ENCODE measurements around the gene SMARCD3. TPM values are rescaled to one million over a fixed set of nuclear protein-coding genes. Genes with fewer than 3 reads are reported as not detected.

The SMARCD3 gene
- total RNA-seq, 4 donors from 2014 or later: 42.2 to 56.7 (median 47.2) TPM

DNA sequence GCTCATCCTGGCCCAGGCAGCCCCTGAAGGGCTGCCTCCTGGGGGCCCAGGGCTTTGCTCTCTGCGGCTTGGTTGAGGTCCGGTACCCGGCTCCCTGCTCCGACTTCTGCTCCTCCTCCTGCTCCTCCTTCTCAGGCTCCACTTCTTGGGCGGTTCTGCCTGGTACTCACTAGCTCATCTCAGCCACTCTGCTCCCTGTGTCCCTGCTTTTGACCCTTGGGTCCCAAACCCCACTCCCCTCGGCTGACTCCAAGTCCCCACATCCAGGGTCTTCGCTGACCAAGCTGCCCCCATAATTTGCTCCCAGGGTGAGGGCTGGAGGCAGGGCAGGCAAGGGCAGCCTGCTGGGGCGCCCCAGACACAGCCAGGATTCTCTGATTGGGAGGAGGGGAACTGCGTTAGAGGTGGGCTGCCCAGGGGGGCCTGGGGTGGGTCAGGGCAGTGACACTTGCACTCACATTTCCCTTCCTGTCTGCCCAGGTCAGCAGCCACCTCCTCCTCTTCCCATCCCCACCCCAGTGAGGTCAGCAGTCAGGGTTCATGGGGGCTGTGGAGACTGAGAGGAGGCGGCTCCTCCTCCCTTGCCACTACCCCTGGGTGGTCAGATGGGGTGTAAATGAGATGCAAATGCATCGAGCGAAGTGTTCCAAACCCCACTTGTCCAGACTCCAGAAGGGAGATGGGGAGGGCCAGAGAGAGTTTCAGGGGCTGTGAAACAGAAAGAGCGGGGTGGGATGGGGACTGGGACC, 2.2 kb downstream of the SMARCD3 start:
- Histone ChIP-seq H3K36me3 (no peaks in the 10 kb centered on the region), H3K27me3 (no peaks in the 10 kb centered on the region), H3K4me1 (peaks cover 41 to 71% of the 10 kb centered on the region in 2 donors), H3K9me3 (no peaks in the 10 kb centered on the region), H3K4me3 (replicated peaks in 1 of 3) (no peak overlapping the region), H3K27ac (peak overlapping the region in 1 of 3 donors; percentile 91)
- intact Hi-C loops (cut with DNase I): no loop called here
- TF ChIP-seq CTCF (IDR thresholded peaks at IDR 0.05) (no peak), POLR2A (IDR thresholded peaks at IDR 0.05) (no peak)
- 46 to 52% methylated on average over 11 to 13 of the region's 13 CpGs for WGBS, 2 donors
- peak; percentile 33 to 36 for DNase-seq

DNA sequence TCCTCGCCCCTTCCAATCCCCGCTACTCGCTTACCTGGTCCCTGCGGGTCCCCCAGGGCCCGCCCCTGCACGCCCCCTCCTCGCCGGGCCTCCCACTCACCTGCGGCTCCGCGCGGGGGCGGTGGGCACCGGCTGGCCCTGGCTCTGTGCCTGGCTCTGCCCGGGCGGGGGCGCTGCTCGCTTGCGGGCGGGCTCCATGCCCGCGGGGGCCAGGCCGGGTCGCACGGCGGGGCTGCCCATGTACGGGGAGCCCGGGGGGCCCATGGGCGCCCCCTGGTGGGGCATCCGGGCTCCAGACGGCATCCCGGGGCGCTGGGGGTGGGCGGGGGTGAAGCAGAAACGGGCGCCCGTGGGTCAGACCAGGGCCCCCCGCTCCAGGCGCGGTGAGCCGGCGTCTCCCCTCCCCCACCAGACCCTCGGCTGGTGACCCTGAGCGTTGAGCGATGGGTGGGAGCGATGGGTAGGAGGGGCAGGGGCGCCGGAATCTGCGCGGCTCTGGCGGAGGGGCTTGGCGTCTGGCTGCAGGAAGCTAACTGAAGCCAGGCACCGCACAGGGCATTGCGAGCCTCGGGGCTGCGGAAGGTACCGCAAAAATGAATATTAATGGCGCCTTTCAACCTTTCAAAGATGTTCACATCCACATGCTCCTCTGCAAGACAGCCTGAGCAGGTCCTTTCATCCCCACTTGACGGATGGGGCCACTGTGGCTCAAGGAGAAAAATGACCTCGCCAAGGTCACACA, 3.0 kb downstream of the SMARCD3 start:
- no peaks in the 10 kb centered on the region for H3K27me3 ChIP-seq
- no peak overlapping the region for H3K27ac ChIP-seq
- no peaks in the 10 kb centered on the region for H3K9me3 ChIP-seq
- peaks cover 34 to 63% of the 10 kb centered on the region in 2 donors for H3K4me1 ChIP-seq
- DNase-seq: peak; percentile 46 to 54
- peak in 5 of 6 experiments; percentile 28 to 76 (median 44) for TF ChIP-seq CTCF (IDR thresholded peaks at IDR 0.05)
- TF ChIP-seq POLR2A (IDR thresholded peaks at IDR 0.05): no peak
- intact Hi-C loops (cut with DNase I): loop anchor here (2.0 kb wide), 1 partner anchor 57 kb away; no protein-coding TSS in a partner anchor
- peak overlapping the region in 1 of 3 donors; percentile 34 for H3K4me3 ChIP-seq (replicated peaks in 1 of 3)
- H3K36me3 ChIP-seq: no peaks in the 10 kb centered on the region
- 9 to 32% methylated on average over 4 to 30 of the region's 60 CpGs for WGBS, 2 donors

DNA sequence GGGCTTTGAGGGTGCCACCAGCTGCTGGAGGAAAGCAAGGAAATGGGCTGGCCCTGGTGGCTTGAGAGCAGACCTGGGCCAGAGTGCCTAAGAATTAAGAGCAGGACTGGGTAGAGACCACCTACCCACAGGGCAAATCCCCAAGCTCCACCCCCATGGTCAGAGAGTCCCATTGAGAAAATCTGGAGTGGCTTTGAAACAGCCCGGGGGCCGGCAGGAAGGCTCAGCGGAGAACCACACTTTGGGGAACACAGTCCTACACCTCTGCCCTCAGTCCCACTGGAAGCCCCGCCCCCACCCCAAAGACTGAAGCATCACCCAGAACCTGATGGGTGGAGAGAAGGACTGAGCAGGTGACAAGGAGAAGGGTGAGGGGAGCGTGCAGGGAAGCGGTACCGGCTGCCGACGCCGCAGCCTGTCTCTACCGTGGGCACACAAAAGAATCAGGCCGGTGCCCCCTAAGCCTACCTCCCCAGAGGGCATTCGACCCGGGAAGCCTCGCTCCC, 3.6 kb downstream of the SMARCD3 start:
- no peaks in the 10 kb centered on the region for H3K9me3 ChIP-seq
- H3K27ac ChIP-seq: no peak overlapping the region
- peak in 1 of 2 donors; percentile 17 for DNase-seq
- H3K4me1 ChIP-seq: peaks cover 32 to 57% of the 10 kb centered on the region in 2 donors
- peak overlapping the region in 1 of 3 donors; percentile 34 for H3K4me3 ChIP-seq (replicated peaks in 1 of 3)
- no peaks in the 10 kb centered on the region for H3K27me3 ChIP-seq
- peaks cover 0 to 6% of the 10 kb centered on the region in 2 donors for H3K36me3 ChIP-seq
- TF ChIP-seq POLR2A (IDR thresholded peaks at IDR 0.05) (no peak), CTCF (IDR thresholded peaks at IDR 0.05) (no peak)
- 0 to 11% methylated on average over 5 to 9 of the region's 15 CpGs for WGBS, 2 donors
- intact Hi-C loops (cut with DNase I): loop anchor here (2.0 kb wide), 1 partner anchor 58 kb away; no protein-coding TSS in a partner anchor

DNA sequence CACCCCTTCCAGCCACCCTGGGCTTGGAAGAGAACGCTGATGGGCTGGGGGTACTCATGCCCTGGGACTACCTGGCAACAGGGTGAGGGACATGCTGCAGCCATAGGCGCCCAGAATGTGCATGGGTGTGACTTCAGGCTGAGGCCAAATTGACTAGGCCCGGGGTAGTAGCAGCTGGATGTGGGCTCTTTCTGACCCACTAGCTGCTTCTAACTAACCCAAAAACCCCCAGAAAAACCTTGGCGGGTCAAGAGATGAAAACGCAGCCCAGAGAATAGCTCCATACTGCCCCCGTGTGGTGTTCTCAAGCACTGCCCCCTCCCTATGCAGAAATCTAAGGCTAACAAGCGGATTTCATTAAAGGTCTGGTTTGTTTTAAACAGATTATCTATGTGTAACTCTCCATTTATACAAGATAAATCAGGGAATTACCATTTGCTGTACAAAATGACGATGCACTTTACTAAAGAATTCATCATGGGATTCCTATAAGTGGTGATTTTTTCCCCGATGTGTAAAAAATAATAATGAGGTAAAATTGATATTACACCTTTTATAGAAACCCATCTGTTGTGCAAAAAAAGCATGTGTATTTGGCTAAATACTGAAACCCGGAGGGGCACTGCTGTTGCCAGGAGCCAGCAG, 4.2 kb downstream of the SMARCD3 start:
- H3K4me3 ChIP-seq (replicated peaks in 1 of 3): peak overlapping the region in 1 of 3 donors; percentile 34
- no peaks in the 10 kb centered on the region for H3K9me3 ChIP-seq
- peak; percentile 36 to 37 for DNase-seq
- peaks cover 26 to 51% of the 10 kb centered on the region in 2 donors for H3K4me1 ChIP-seq
- 34 to 36% methylated on average over 10 of the region's 10 CpGs for WGBS, 2 donors
- H3K36me3 ChIP-seq: peaks cover under 1 to 11% of the 10 kb centered on the region in 2 donors
- no peak for TF ChIP-seq POLR2A (IDR thresholded peaks at IDR 0.05)
- TF ChIP-seq CTCF (IDR thresholded peaks at IDR 0.05): peak; percentile 26 to 87 (median 54)
- intact Hi-C loops (cut with DNase I): loop anchor here (2.0 kb wide), 1 partner anchor 58 kb away; no protein-coding TSS in a partner anchor
- H3K27me3 ChIP-seq: no peaks in the 10 kb centered on the region
- H3K27ac ChIP-seq: no peak overlapping the region

All from thyroid gland (tissue), 4 donors.